ENCODE results near the gene MINK1. TPM values are rescaled to one million over a fixed set of nuclear protein-coding genes. Genes with fewer than 3 reads are reported as not detected.

MINK1 gene
- total and polyA plus RNA-seq, 2 donors (not counting 1 experiment from before 2014, with no cell fraction given) = 109 to 160 TPM

DNA sequence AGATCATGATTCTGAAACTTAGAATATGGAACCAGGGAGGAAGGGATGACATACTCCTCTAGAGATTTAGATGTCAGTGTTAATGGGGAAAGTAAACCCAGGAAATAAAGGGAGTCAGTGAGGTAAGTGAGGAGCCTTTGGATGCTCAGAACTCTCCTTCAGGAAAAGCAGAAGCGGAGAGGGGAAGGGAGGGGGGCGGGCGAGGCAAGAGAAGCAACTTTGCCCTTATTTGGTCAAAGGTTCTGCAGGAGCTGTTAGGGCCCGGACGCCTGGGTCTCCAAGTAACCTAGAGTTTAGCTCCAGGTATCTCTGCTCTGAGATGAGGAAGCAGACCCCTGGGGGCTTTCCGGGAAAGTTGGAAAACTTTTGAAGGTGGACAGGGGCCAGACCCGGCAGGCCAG is 113.9 kb downstream of the MINK1 start:
- peaks cover 56 to 64% of the 10 kb centered on the region in 2 donors for H3K4me1 ChIP-seq (ENCODE audit: control insufficient read depth in 2 of 2, insufficient read depth in 2 of 2, low read length in 2 of 2)
- H4K20me1 ChIP-seq (ENCODE audit: control insufficient read depth, insufficient read depth, low read length, poor library complexity, severe bottlenecking) = peaks cover 43% of the 10 kb centered on the region
- peak overlapping the region; percentile 98 for H3K4me2 ChIP-seq (replicated peaks; ENCODE audit: low read depth, low read length, poor library complexity, severe bottlenecking)
- peak overlapping the region; percentile 93 to 94 for H3K27ac ChIP-seq (ENCODE audit: low read length in 2 of 2)
- intact Hi-C loops (cut with micrococcal nuclease) = loop anchor here (5.0 to 10.0 kb wide), 5 partner anchors 70 to 985 kb away; partner anchors contain the start of genes ATP2A3, MED11 and ZNF594
- H3K4me1 Mint-ChIP-seq = peaks cover 64% of the 10 kb centered on the region
- ChIA-PET POLR2A (interaction anchor here (0.6 to 4.9 kb wide), 6 partner anchors 9 to 980 kb away, joined by 3 to 81 read pairs (median 5); partner anchors contain the start of genes INCA1, KIF1C and SPAG7), CTCF (interaction anchor here (1.3 to 1.7 kb wide), 3 partner anchors 12 to 51 kb away, joined by 3 to 4 read pairs (median 4); partner anchors contain the start of genes CHRNE, INCA1 and KIF1C)
- H3K4me3 Mint-ChIP-seq = peak overlapping the region; percentile 98
- ATAC-seq (ENCODE audit: low read depth) (no peak), DNase-seq (peak; percentile 51)
- peak overlapping the region; percentile 97 for H3K9ac ChIP-seq (ENCODE audit: low read length)
- H3K9me3 ChIP-seq (ENCODE audit: control extremely low read depth in 1 of 3, control insufficient read depth in 2 of 3, insufficient read depth in 1 of 3, low read length in 2 of 3) = no peaks in the 10 kb centered on the region
- TF ChIP-seq EZH2 (IDR thresholded peaks at IDR 0.05; ENCODE audit: borderline replicate concordance, insufficient read depth, low read depth, low read length, poor library complexity, severe bottlenecking) = no peak
- TF ChIP-seq, protein P1, sequence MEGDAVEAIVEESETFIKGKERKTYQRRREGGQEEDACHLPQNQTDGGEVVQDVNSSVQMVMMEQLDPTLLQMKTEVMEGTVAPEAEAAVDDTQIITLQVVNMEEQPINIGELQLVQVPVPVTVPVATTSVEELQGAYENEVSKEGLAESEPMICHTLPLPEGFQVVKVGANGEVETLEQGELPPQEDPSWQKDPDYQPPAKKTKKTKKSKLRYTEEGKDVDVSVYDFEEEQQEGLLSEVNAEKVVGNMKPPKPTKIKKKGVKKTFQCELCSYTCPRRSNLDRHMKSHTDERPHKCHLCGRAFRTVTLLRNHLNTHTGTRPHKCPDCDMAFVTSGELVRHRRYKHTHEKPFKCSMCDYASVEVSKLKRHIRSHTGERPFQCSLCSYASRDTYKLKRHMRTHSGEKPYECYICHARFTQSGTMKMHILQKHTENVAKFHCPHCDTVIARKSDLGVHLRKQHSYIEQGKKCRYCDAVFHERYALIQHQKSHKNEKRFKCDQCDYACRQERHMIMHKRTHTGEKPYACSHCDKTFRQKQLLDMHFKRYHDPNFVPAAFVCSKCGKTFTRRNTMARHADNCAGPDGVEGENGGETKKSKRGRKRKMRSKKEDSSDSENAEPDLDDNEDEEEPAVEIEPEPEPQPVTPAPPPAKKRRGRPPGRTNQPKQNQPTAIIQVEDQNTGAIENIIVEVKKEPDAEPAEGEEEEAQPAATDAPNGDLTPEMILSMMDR (IDR thresholded peaks at IDR 0.05) = no peak
- H3K9me3 Mint-ChIP-seq (ENCODE audit: insufficient read depth) = no peaks in the 10 kb centered on the region
- peaks cover 62% of the 10 kb centered on the region for H3K79me2 ChIP-seq (ENCODE audit: control insufficient read depth, insufficient read depth, low read length)
- no peaks in the 10 kb centered on the region for H3K27me3 Mint-ChIP-seq
- no peaks in the 10 kb centered on the region for H3K27me3 ChIP-seq (replicated peaks in 1 of 4; ENCODE audit: control extremely low read depth in 1 of 4, control insufficient read depth in 3 of 4, insufficient read depth in 4 of 4, low read length in 3 of 4)
- H3K36me3 ChIP-seq (replicated peaks in 1 of 2; ENCODE audit: control extremely low read depth in 1 of 2, control insufficient read depth in 1 of 2, extremely low read depth in 1 of 2, insufficient read depth in 2 of 2, low read length in 1 of 2) = peaks cover 0 to 44% of the 10 kb centered on the region in 2 experiments
- peak overlapping the region; percentile 67 to 99 (median 99) for H3K4me3 ChIP-seq (ENCODE audit: control extremely low read depth in 1 of 5, extremely low read depth in 1 of 5, insufficient read depth in 1 of 5, low read depth in 2 of 5, low read length in 4 of 5)
- WGBS (ENCODE audit: insufficient coverage) = 0% methylated on average over 4 of the region's 7 CpGs
- no peak overlapping the region for H2AFZ ChIP-seq (ENCODE audit: insufficient read depth, low read depth, low read length, poor library complexity, severe bottlenecking)
- peak overlapping the region; percentile 94 for H3K27ac Mint-ChIP-seq

Other genes starting within 250 kb of the MINK1 start
- not detected in 2 replicates for gene SMTNL2, start 248.8 kb upstream of the MINK1 start, total RNA-seq
- not detected in 2 replicates for gene SMTNL2, start 248.8 kb upstream of the MINK1 start, polyA plus RNA-seq
- gene ALOX15, start 191.7 kb upstream of the MINK1 start, total RNA-seq = not detected in 2 replicates
- gene ALOX15, start 191.7 kb upstream of the MINK1 start, polyA plus RNA-seq = 0.10 and 0.13 TPM in 2 replicates
- gene PELP1, start 129.2 kb upstream of the MINK1 start, total RNA-seq = 71.8 and 80.9 TPM in 2 replicates
- gene PELP1, start 129.2 kb upstream of the MINK1 start, polyA plus RNA-seq = 34.9 and 46.1 TPM in 2 replicates
- gene ARRB2, start 122.7 kb upstream of the MINK1 start, total RNA-seq = 148 and 164 TPM in 2 replicates
- 86.8 and 111 TPM in 2 replicates for gene ARRB2, start 122.7 kb upstream of the MINK1 start, polyA plus RNA-seq
- 25.5 and 30.7 TPM in 2 replicates for gene MED11, start 101.9 kb upstream of the MINK1 start, total RNA-seq
- 25.3 and 49.1 TPM in 2 replicates for gene MED11, start 101.9 kb upstream of the MINK1 start, polyA plus RNA-seq
- gene ZMYND15, start 93.5 kb upstream of the MINK1 start, total RNA-seq = 2.1 and 2.5 TPM in 2 replicates
- 0.72 and 0.82 TPM in 2 replicates for gene ZMYND15, start 93.5 kb upstream of the MINK1 start, polyA plus RNA-seq
- gene CXCL16, start 93.4 kb upstream of the MINK1 start, total RNA-seq = 19.3 and 22.0 TPM in 2 replicates
- 10.9 and 13.8 TPM in 2 replicates for gene CXCL16, start 93.4 kb upstream of the MINK1 start, polyA plus RNA-seq
- gene TM4SF5, start 61.5 kb upstream of the MINK1 start, total RNA-seq = not detected in 2 replicates
- not detected in 2 replicates for gene TM4SF5, start 61.5 kb upstream of the MINK1 start, polyA plus RNA-seq
- gene VMO1, start 47.0 kb upstream of the MINK1 start, total RNA-seq = not detected in 2 replicates
- 0.57 TPM in 1 of 2 replicates, not detected in the other for gene VMO1, start 47.0 kb upstream of the MINK1 start, polyA plus RNA-seq
- gene GLTPD2, start 44.4 kb upstream of the MINK1 start, total RNA-seq = not detected in 2 replicates
- not detected in 2 replicates for gene GLTPD2, start 44.4 kb upstream of the MINK1 start, polyA plus RNA-seq
- 55.7 and 56.0 TPM in 2 replicates for gene PSMB6, start 37.2 kb upstream of the MINK1 start, total RNA-seq
- 65.2 and 73.2 TPM in 2 replicates for gene PSMB6, start 37.2 kb upstream of the MINK1 start, polyA plus RNA-seq
- gene PLD2, start 26.2 kb upstream of the MINK1 start, total RNA-seq = 69.2 and 72.1 TPM in 2 replicates
- gene PLD2, start 26.2 kb upstream of the MINK1 start, polyA plus RNA-seq = 53.1 and 54.5 TPM in 2 replicates
- 2.5 and 3.9 TPM in 2 replicates for gene C17orf107, start 66.2 kb downstream of the MINK1 start, total RNA-seq
- gene C17orf107, start 66.2 kb downstream of the MINK1 start, polyA plus RNA-seq = 4.6 and 9.4 TPM in 2 replicates
- gene CHRNE, start 69.8 kb downstream of the MINK1 start, total RNA-seq = 0.99 and 1.0 TPM in 2 replicates
- 3.0 and 4.7 TPM in 2 replicates for gene CHRNE, start 69.8 kb downstream of the MINK1 start, polyA plus RNA-seq
- gene GP1BA, start 98.9 kb downstream of the MINK1 start, total RNA-seq = not detected in 2 replicates
- gene GP1BA, start 98.9 kb downstream of the MINK1 start, polyA plus RNA-seq = 0.06 and 0.07 TPM in 2 replicates
- 32.3 and 42.7 TPM in 2 replicates for gene SLC25A11, start 106.7 kb downstream of the MINK1 start, total RNA-seq
- gene SLC25A11, start 106.7 kb downstream of the MINK1 start, polyA plus RNA-seq = 26.1 and 44.4 TPM in 2 replicates
- gene RNF167, start 106.9 kb downstream of the MINK1 start, total RNA-seq = 131 and 143 TPM in 2 replicates
- 114 and 186 TPM in 2 replicates for gene RNF167, start 106.9 kb downstream of the MINK1 start, polyA plus RNA-seq
- gene PFN1, start 115.2 kb downstream of the MINK1 start, total RNA-seq = 307 and 330 TPM in 2 replicates
- gene PFN1, start 115.2 kb downstream of the MINK1 start, polyA plus RNA-seq = 609 and 618 TPM in 2 replicates
- gene ENO3, start 117.8 kb downstream of the MINK1 start, total RNA-seq = 32.5 and 34.8 TPM in 2 replicates
- gene ENO3, start 117.8 kb downstream of the MINK1 start, polyA plus RNA-seq = 35.4 and 50.1 TPM in 2 replicates
- gene SPAG7, start 134.5 kb downstream of the MINK1 start, total RNA-seq = 52.5 and 53.6 TPM in 2 replicates
- 43.4 and 46.9 TPM in 2 replicates for gene SPAG7, start 134.5 kb downstream of the MINK1 start, polyA plus RNA-seq
- 57.6 and 57.9 TPM in 2 replicates for gene CAMTA2, start 154.3 kb downstream of the MINK1 start, total RNA-seq
- gene CAMTA2, start 154.3 kb downstream of the MINK1 start, polyA plus RNA-seq = 37.1 and 48.3 TPM in 2 replicates
- gene INCA1, start 164.2 kb downstream of the MINK1 start, total RNA-seq = 0.30 and 0.51 TPM in 2 replicates
- 0.45 and 0.60 TPM in 2 replicates for gene INCA1, start 164.2 kb downstream of the MINK1 start, polyA plus RNA-seq
- 29.6 and 41.5 TPM in 2 replicates for gene KIF1C, start 164.6 kb downstream of the MINK1 start, total RNA-seq
- 2.9 and 5.7 TPM in 2 replicates for gene KIF1C, start 164.6 kb downstream of the MINK1 start, polyA plus RNA-seq
- gene SLC52A1, start 202.1 kb downstream of the MINK1 start, total RNA-seq = not detected in 2 replicates
- gene SLC52A1, start 202.1 kb downstream of the MINK1 start, polyA plus RNA-seq = not detected in 2 replicates
- gene ZFP3, start 245.1 kb downstream of the MINK1 start, total RNA-seq = 15.8 and 16.2 TPM in 2 replicates
- gene ZFP3, start 245.1 kb downstream of the MINK1 start, polyA plus RNA-seq = 3.2 and 5.1 TPM in 2 replicates